Measurements from ENCODE around the gene PPP1R11. TPM values are rescaled to one million over a fixed set of nuclear protein-coding genes. Genes with fewer than 3 reads are reported as not detected.
"Not testable (repeated sequence)": the region's sequence is repeated elsewhere in the genome, so short reads cannot be mapped to it uniquely, and the experiment has no call there.

The PPP1R11 gene
- total RNA-seq, 1 experiment from 2014 or later: 23.8 TPM

- Histone ChIP-seq H3K27ac (ENCODE audit: insufficient read length, low read depth, low read length) (no peak overlapping the region), H3K79me1 (ENCODE audit: insufficient read depth, low read depth, low read length, poor library complexity, severe bottlenecking) (no peaks in the 10 kb centered on the region), H2BK5ac (ENCODE audit: insufficient read length, low read length) (no peak overlapping the region), H2BK15ac (ENCODE audit: low read depth, low read length) (no peak overlapping the region), H2BK20ac (ENCODE audit: low read depth, low read length, poor library complexity, severe bottlenecking) (no peak overlapping the region), H3K18ac (ENCODE audit: insufficient read length, low read depth, low read length) (no peak overlapping the region), H4K91ac (ENCODE audit: insufficient read length, low read depth, low read length) (no peak overlapping the region), H3K4me1 (ENCODE audit: insufficient read depth, low read length) (no peaks in the 10 kb centered on the region), H3T11ph (ENCODE audit: low read length) (no peak overlapping the region), H3K4me2 (ENCODE audit: insufficient read depth, insufficient read length, low read length) (no peak overlapping the region), H2AK5ac (ENCODE audit: insufficient read length, low read length) (no peak overlapping the region), H3K27me3 (ENCODE audit: insufficient read depth, low read length) (no peaks in the 10 kb centered on the region), H2AFZ (ENCODE audit: low read length) (no peak overlapping the region), H2BK12ac (ENCODE audit: insufficient read length, low read depth, low read length) (no peak overlapping the region), H3K4ac (ENCODE audit: low read depth, low read length) (no peak overlapping the region), H4K20me1 (ENCODE audit: control insufficient read depth, insufficient read depth, insufficient read length) (no peaks in the 10 kb centered on the region), H2BK120ac (ENCODE audit: low read depth, low read length, poor library complexity, severe bottlenecking) (no peak overlapping the region), H3K9ac (ENCODE audit: extremely low read depth, insufficient read length, low read length) (no peak overlapping the region), H3K23ac (ENCODE audit: insufficient read length, low read depth, low read length) (no peak overlapping the region), H3K23me2 (ENCODE audit: insufficient read length, low read depth, low read length, poor library complexity, severe bottlenecking) (no peaks in the 10 kb centered on the region), H3K56ac (ENCODE audit: insufficient read length, low read depth, low read length) (no peak overlapping the region), H3K14ac (ENCODE audit: insufficient read depth, low read length) (no peak overlapping the region), H4K5ac (ENCODE audit: insufficient read length, low read depth, low read length) (no peak overlapping the region), H3K9me3 (ENCODE audit: control insufficient read depth, low read depth, low read length) (no peaks in the 10 kb centered on the region), H3K79me2 (ENCODE audit: insufficient read depth, low read length) (no peaks in the 10 kb centered on the region), H4K8ac (replicated peaks; ENCODE audit: insufficient read length, low read depth, low read length) (no peak overlapping the region)
- H3K36me3 Mint-ChIP-seq (ENCODE audit: insufficient read depth in 1 of 3, low read depth in 3 of 3): no peaks in the 10 kb centered on the region
- no peaks in the 10 kb centered on the region for H3K9me3 Mint-ChIP-seq
- no peaks in the 10 kb centered on the region for H3K27me3 Mint-ChIP-seq (ENCODE audit: low read depth)
- H3K27ac Mint-ChIP-seq: no peak overlapping the region
- WGBS (ENCODE audit: extremely low coverage, insufficient read length, low lambda C conversion rate): no CpG with 5 or more reads among the region's 3 CpGs
- H3K4me1 Mint-ChIP-seq: no peaks in the 10 kb centered on the region
- no peak overlapping the region for H3K4me3 Mint-ChIP-seq
- no peak for DNase-seq
- TF ChIP-seq, protein P1, sequence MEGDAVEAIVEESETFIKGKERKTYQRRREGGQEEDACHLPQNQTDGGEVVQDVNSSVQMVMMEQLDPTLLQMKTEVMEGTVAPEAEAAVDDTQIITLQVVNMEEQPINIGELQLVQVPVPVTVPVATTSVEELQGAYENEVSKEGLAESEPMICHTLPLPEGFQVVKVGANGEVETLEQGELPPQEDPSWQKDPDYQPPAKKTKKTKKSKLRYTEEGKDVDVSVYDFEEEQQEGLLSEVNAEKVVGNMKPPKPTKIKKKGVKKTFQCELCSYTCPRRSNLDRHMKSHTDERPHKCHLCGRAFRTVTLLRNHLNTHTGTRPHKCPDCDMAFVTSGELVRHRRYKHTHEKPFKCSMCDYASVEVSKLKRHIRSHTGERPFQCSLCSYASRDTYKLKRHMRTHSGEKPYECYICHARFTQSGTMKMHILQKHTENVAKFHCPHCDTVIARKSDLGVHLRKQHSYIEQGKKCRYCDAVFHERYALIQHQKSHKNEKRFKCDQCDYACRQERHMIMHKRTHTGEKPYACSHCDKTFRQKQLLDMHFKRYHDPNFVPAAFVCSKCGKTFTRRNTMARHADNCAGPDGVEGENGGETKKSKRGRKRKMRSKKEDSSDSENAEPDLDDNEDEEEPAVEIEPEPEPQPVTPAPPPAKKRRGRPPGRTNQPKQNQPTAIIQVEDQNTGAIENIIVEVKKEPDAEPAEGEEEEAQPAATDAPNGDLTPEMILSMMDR (conservative IDR thresholded peaks at IDR 0.05): no peak
These were observed 44.8 kb upstream of the PPP1R11 start for GRCh38 chr6:30022189-30022588.

DNA sequence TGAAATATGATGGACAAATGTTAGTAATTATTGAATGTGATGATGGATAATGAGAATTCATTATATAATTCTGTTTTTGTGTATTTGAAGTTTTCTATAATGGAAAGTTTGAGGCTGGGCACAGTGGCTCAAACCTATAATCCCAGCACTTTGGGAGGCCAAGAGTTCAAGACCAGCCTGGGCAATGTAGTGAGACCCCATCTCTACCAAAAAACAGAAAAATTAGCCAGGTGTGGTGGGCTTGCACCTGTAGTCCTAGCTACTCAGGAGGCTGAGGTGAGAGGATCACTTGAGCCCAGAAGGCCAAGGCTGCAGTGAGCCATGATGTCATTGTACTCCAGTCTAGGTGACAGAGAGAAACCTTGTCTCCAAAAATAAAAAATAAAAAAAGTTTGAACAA is 44.3 kb upstream of the PPP1R11 start:
- H2BK15ac ChIP-seq (ENCODE audit: low read depth, low read length); H2AFZ ChIP-seq (ENCODE audit: low read length); H3K36me3 Mint-ChIP-seq (ENCODE audit: insufficient read depth in 1 of 3, low read depth in 3 of 3); H4K91ac ChIP-seq (ENCODE audit: insufficient read length, low read depth, low read length); H3K4me1 ChIP-seq (ENCODE audit: insufficient read depth, low read length); H3K79me2 ChIP-seq (ENCODE audit: insufficient read depth, low read length); H3K9me3 ChIP-seq (ENCODE audit: control insufficient read depth, low read depth, low read length); H2BK120ac ChIP-seq (ENCODE audit: low read depth, low read length, poor library complexity, severe bottlenecking); H2AK5ac ChIP-seq (ENCODE audit: insufficient read length, low read length); H3K27me3 ChIP-seq (ENCODE audit: insufficient read depth, low read length); H3K79me1 ChIP-seq (ENCODE audit: insufficient read depth, low read depth, low read length, poor library complexity, severe bottlenecking); H2BK20ac ChIP-seq (ENCODE audit: low read depth, low read length, poor library complexity, severe bottlenecking); H4K20me1 ChIP-seq (ENCODE audit: control insufficient read depth, insufficient read depth, insufficient read length); H3K4me2 ChIP-seq (ENCODE audit: insufficient read depth, insufficient read length, low read length); H3K4me1 Mint-ChIP-seq; H3K4me3 Mint-ChIP-seq; H3K27me3 Mint-ChIP-seq (ENCODE audit: low read depth); H3K14ac ChIP-seq (ENCODE audit: insufficient read depth, low read length); H3T11ph ChIP-seq (ENCODE audit: low read length); H4K8ac ChIP-seq (replicated peaks; ENCODE audit: insufficient read length, low read depth, low read length); H3K56ac ChIP-seq (ENCODE audit: insufficient read length, low read depth, low read length); H4K5ac ChIP-seq (ENCODE audit: insufficient read length, low read depth, low read length); H3K4ac ChIP-seq (ENCODE audit: low read depth, low read length); H3K9ac ChIP-seq (ENCODE audit: extremely low read depth, insufficient read length, low read length); H3K23me2 ChIP-seq (ENCODE audit: insufficient read length, low read depth, low read length, poor library complexity, severe bottlenecking); H3K27ac ChIP-seq (ENCODE audit: insufficient read length, low read depth, low read length); H2BK12ac ChIP-seq (ENCODE audit: insufficient read length, low read depth, low read length); DNase-seq; H3K9me3 Mint-ChIP-seq; H3K27ac Mint-ChIP-seq; H2BK5ac ChIP-seq (ENCODE audit: insufficient read length, low read length); H3K18ac ChIP-seq (ENCODE audit: insufficient read length, low read depth, low read length); H3K23ac ChIP-seq (ENCODE audit: insufficient read length, low read depth, low read length): not testable (repeated sequence)
